Hepatocyte (in vitro differentiated cells): ENCODE results near the gene SRRM4. TPM values are rescaled to one million over a fixed set of nuclear protein-coding genes. Genes with fewer than 3 reads are reported as not detected.

Experiments used
- DNase-seq: peaks from one replicate; pipeline ENCODE4 v3.0.0-alpha.2; 2016; ENCODE audit warnings: low spot score
- H2AFZ ChIP-seq: fragments of 200-600 bp; sonication (generic); 2 replicates; pipeline ENCODE4 v1.6.0; 2016; ENCODE audit warnings: antibody characterized with exemption, mild to moderate bottlenecking
- H3K27ac ChIP-seq: fragments of 200-600 bp; sonication (generic); 2 replicates; pipeline ENCODE4 v1.5.1; 2016; ENCODE audit warnings: mild to moderate bottlenecking
- H3K27me3 ChIP-seq: fragments of 200-600 bp; sonication (generic); 2 replicates; pipeline ENCODE4 v1.6.1; 2016
- H3K36me3 ChIP-seq: fragments of 200-600 bp; sonication (generic); replicated peaks from 2 replicates; pipeline ENCODE4 v1.5.1; 2016; ENCODE audit warnings: low read depth; ENCODE audit not compliant: insufficient read depth
- H3K4me1 ChIP-seq: fragments of 200-600 bp; sonication (generic); 2 replicates; pipeline ENCODE4 v1.5.1; 2016; ENCODE audit warnings: mild to moderate bottlenecking, moderate library complexity; ENCODE audit not compliant: insufficient read depth
- H3K4me2 ChIP-seq: fragments of 200-600 bp; sonication (generic); 2 replicates; pipeline ENCODE4 v1.6.0; 2016
- H3K4me3 ChIP-seq: fragments of 200-600 bp; sonication (generic); 2 replicates; pipeline ENCODE4 v1.5.1; 2016; ENCODE audit warnings: mild to moderate bottlenecking
- H3K79me2 ChIP-seq: fragments of 200-600 bp; sonication (generic); 2 replicates; pipeline ENCODE4 v1.6.0; 2017; ENCODE audit warnings: mild to moderate bottlenecking
- H3K9me2 ChIP-seq: fragments of 200-600 bp; sonication (generic); replicated peaks from 2 replicates; pipeline ENCODE4 v1.6.0; 2017; ENCODE audit warnings: mild to moderate bottlenecking; ENCODE audit not compliant: insufficient read depth
- H3K9me3 ChIP-seq: fragments of 200-600 bp; sonication (generic); 2 replicates; pipeline ENCODE4 v1.5.1; 2016; ENCODE audit warnings: low read depth, mild to moderate bottlenecking
- H4K20me1 ChIP-seq: fragments of 200-600 bp; sonication (generic); 2 replicates; pipeline ENCODE4 v1.6.0; 2016; ENCODE audit warnings: mild to moderate bottlenecking; ENCODE audit not compliant: insufficient read depth, poor library complexity, severe bottlenecking
- CTCF ChIP-seq: fragments of 200-600 bp; sonication (generic); IDR thresholded peaks from 2 replicates; pipeline ENCODE4 v1.5.1; 2016; ENCODE audit warnings: antibody characterized with exemption, mild to moderate bottlenecking; ENCODE audit not compliant: poor library complexity
- EZH2 ChIP-seq: fragments of 200-600 bp; sonication (generic); IDR thresholded peaks from 2 replicates; pipeline ENCODE4 v1.6.1; 2016; ENCODE audit warnings: antibody characterized with exemption, mild to moderate bottlenecking, borderline replicate concordance
- EZH2phosphoT487 ChIP-seq: fragments of 200-600 bp; sonication (generic); IDR thresholded peaks from one replicate; pipeline ENCODE4 v1.6.1; 2018; ENCODE audit warnings: antibody characterized with exemption, mild to moderate bottlenecking, low read depth, moderate library complexity; ENCODE audit not compliant: unreplicated experiment, severe bottlenecking
- WGBS: methylation state at CpG from one replicate; pipeline ENCODE4 v1.1.6; 2016; ENCODE audit warnings: low lambda C conversion rate; ENCODE audit errors: missing lambda C conversion rate; 5-methylcytosine and 5-hydroxymethylcytosine counted together
- polyA plus RNA-seq: library from polyadenylated mRNA; unstranded; fragments of >200 nt; fragmentation: Nextera tagmentation; extraction: Ambion mirVana; gene quantifications from 2 replicates; pipeline ENCODE4 v1.2.1, GENCODE V29; 2016
- total RNA-seq: library from RNA; depleted of rRNA; stranded (reverse); fragments of >200 nt; gene quantifications from 2 replicates; pipeline ENCODE4 v1.2.3, GENCODE V29; 2014

SRRM4 gene
- total and polyA plus RNA-seq, 2 experiments from 2014 or later, result 0.03 to 0.05 TPM

GRCh38 chr12:119096429-119097202, 115.3 kb downstream of the SRRM4 start:
- peaks cover 18% of the 10 kb centered on the region for H3K27me3 ChIP-seq
- H4K20me1 ChIP-seq, result no peaks in the 10 kb centered on the region
- no peaks in the 10 kb centered on the region for H3K9me3 ChIP-seq
- H3K4me2 ChIP-seq, result no peak overlapping the region
- WGBS, result 28% methylated on average over 11 of the region's 11 CpGs
- H3K27ac ChIP-seq, result no peak overlapping the region
- peak; percentile 58 for DNase-seq
- H2AFZ ChIP-seq, result no peak overlapping the region
- no peaks in the 10 kb centered on the region for H3K79me2 ChIP-seq
- H3K36me3 ChIP-seq, result no peaks in the 10 kb centered on the region
- H3K4me1 ChIP-seq, result no peaks in the 10 kb centered on the region
- TF ChIP-seq EZH2 (no peak), EZH2phosphoT487 (no peak), CTCF (no peak)
- no peak overlapping the region for H3K4me3 ChIP-seq
- H3K9me2 ChIP-seq, result no peaks in the 10 kb centered on the region

- Histone ChIP-seq H3K9me3 (no peaks in the 10 kb centered on the region), H3K79me2 (no peaks in the 10 kb centered on the region), H4K20me1 (no peaks in the 10 kb centered on the region), H3K4me3 (no peak overlapping the region), H2AFZ (no peak overlapping the region), H3K27ac (no peak overlapping the region), H3K4me1 (no peaks in the 10 kb centered on the region), H3K4me2 (no peak overlapping the region), H3K27me3 (no peaks in the 10 kb centered on the region), H3K9me2 (no peaks in the 10 kb centered on the region), H3K36me3 (no peaks in the 10 kb centered on the region)
- DNase-seq, result no peak
- TF ChIP-seq EZH2 (no peak), EZH2phosphoT487 (no peak), CTCF (no peak)
- 64% methylated on average over 3 of the region's 3 CpGs for WGBS
These were observed 119.6 kb downstream of the SRRM4 start for GRCh38 chr12:119100933-119101332.

- no peaks in the 10 kb centered on the region for H3K79me2 ChIP-seq
- H4K20me1 ChIP-seq, result no peaks in the 10 kb centered on the region
- DNase-seq, result no peak
- no peak for TF ChIP-seq CTCF
- TF ChIP-seq EZH2phosphoT487, result no peak
- TF ChIP-seq EZH2, result no peak
- H3K4me2 ChIP-seq, result no peak overlapping the region
- H3K4me1 ChIP-seq, result no peaks in the 10 kb centered on the region
- WGBS, result 82% methylated on average over 4 of the region's 4 CpGs
- H3K36me3 ChIP-seq, result no peaks in the 10 kb centered on the region
- no peaks in the 10 kb centered on the region for H3K9me3 ChIP-seq
- H2AFZ ChIP-seq, result no peak overlapping the region
- no peak overlapping the region for H3K27ac ChIP-seq
- H3K27me3 ChIP-seq, result no peaks in the 10 kb centered on the region
- H3K9me2 ChIP-seq, result no peaks in the 10 kb centered on the region
- H3K4me3 ChIP-seq, result no peak overlapping the region
These were observed 120.9 kb downstream of the SRRM4 start for GRCh38 chr12:119102274-119102673.
